Ramos (cell line): Measurements from ENCODE around the gene NBPF26.
"Not testable (repeated sequence)": the region's sequence is repeated elsewhere in the genome, so short reads cannot be mapped to it uniquely, and the experiment has no call there.

Source experiments
- in situ Hi-C: fragments of 300-500 bp; cut with MboI; formaldehyde crosslinking; loops from one replicate; pipeline ENCODE4 v1.14.3; 2022; ENCODE audit warnings: low sequenced_read_pairs; ENCODE audit not compliant: unreplicated experiment

Gene NBPF26

DNA sequence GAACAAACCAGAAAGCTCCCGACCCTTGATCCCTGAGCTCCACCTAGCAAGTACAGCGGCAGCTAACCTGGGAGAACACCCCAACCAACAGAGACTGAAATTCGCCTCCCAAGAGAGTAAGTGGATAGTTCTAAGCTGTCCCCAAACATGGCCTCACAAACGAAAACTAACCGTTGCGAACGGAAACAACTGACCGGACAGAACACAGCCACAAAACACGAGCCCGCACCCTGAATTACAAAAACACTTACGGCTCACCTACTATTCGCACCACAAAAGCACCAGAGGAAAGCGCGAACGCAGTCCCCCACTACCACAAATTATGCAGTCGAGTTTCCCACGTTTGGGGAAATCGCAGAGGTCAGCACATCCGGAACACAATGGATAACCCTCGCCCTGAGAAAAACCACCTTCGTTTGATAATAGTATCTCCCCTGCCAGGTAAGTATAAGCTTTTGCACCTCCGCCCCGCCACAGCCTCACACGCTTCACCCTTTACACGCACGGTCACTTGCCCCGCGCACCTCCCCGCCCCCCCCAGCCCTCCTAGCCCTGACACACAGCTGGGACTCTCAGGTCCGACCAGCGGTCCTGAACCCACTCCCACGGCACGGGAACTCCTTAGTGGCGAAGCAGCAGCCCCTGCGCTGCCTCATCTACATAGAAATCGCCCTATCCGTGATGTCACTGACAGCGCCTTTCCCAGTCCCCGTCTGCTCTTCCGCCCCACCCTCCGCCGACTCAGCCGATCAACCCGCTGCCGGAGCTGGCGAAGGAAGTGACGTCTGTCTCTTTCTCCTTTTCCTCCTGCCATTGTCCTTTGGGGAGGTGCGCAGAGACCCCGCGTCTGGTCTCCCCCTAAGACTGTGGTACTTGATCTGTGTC, 127.0 kb downstream of the NBPF26 start:
- in situ Hi-C loops = not testable (repeated sequence)

DNA sequence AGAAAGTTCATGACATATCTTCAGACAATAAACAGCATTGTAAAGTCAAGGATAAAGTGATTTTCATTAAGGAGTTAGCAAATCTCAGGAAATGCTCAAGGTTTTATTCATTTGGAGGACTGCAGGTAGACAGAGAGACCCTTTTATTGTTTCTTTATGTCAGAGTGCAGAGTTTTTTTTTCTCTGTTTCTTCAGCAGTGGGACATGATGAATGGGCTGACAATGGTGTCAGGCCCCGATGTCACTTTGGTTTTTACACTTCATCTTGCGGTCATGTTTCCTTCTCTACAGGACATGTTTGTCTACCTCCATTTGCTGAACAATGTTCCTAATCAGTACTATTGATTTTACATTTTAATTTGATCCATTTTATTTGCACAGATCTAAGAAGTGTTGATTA, 134.4 kb downstream of the NBPF26 start:
- in situ Hi-C loops = not testable (repeated sequence)

DNA sequence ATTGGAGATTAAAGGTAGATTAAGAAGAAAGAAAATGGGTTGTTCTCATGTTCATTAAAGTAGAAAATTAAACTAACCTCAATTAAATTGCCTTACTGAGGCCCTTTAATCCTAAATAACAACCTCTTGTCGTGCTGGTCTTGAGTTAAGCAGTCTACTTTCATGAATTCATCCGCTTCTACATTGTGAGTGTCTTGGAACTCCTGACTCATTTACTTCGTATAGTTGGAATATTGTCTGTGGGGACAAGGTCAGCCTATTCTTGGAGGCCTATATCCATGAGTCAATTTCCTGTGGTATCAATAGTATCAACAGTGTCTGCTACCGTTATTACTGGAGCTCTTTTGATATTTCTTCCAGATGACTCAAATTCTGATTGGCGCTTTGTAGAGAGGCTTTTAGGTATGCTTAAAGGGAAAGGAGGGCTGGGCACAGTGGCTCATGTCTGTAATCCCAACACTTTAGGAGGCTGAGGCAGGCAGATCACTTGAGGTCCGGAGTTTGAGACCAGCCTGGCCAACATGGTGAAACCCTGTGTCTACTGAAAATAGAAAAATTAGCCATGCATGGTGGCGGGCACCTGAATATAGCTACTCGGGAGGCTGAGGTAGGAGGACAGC, 136.0 kb downstream of the NBPF26 start:
- in situ Hi-C loops = not testable (repeated sequence)

DNA sequence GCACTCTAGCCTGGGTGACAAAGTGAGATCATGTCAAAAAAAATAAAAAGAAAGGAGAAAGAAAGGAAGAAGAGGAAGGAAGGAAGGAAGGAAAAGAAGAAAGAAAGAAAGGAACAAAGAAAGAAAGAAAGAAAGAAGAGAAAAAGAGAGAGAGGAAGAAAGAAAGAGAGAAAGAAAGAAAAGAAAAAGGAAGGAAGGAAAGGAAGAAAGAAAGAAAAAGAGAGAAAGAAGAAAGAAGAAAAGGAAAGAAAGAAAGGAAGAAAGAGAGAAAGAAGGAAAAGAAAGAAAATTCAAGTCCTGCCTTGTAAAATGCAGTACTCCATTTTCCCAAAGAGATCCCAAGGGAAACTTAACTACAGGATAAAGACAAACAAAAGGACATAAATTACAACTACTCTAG, 154.5 kb downstream of the NBPF26 start:
- in situ Hi-C loops = not testable (repeated sequence)

DNA sequence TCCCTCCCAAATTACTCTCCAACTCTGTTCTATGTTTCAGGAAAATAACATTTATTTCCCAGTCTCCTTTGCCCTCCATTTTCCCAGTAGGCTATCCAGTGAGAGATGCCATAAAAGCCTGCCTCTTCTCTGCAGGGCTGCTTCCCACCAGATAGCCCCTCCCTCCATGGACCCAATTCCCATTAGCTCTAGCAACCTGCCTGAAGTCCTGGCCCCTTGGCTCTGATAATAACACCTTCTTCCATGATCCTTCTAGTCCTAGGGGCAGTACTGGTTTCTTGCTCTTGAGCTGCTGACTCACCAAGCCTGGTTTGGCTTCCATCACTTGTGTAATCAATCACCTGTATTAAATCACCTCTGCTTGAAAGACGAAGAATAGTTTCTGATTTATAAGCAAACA, 156.3 kb downstream of the NBPF26 start:
- in situ Hi-C loops = not testable (repeated sequence)

- in situ Hi-C loops = not testable (repeated sequence)
Observed at GRCh38 chr1:120881934-120882333, 158.2 kb downstream of the NBPF26 start.
